Activated CD8-positive, alpha-beta memory T cell treated with anti-CD3 and anti-CD28 coated beads, Interleukin-2, amount 10 ng/mL, durations not matched to agents 7 days and 5 days (primary cell): ENCODE data around the gene CEP104. TPM values are rescaled to one million over a fixed set of nuclear protein-coding genes. Genes with fewer than 3 reads are reported as not detected.

Experiments
- ATAC-seq: fragments of 150-1000 bp; cut with Tn5 transposase; one replicate; pipeline ENCODE4 v1.10.0; 2021; ENCODE audit warnings: moderate library complexity
- CTCF ChIA-PET: fragments of 350-600 bp; sonication (Branson Sonifier 250); formaldehyde crosslinking; loops from one replicate; lab custom pipeline; 2021; ENCODE audit warnings: antibody characterized with exemption; lab: Charles Lee
- DNase-seq: peaks from one replicate; pipeline ENCODE4 v3.0.0-alpha.2; 2020
- H3K27ac Mint-ChIP-seq: one replicate; pipeline ENCODE4 v1.8.0; 2021; ENCODE audit warnings: mild to moderate bottlenecking, mixed read lengths
- H3K27me3 Mint-ChIP-seq: one replicate; pipeline ENCODE4 v1.8.0; 2021; ENCODE audit warnings: mixed read lengths
- H3K36me3 Mint-ChIP-seq: one replicate; pipeline ENCODE4 v1.8.0; 2021; ENCODE audit warnings: mild to moderate bottlenecking, mixed read lengths
- H3K4me1 Mint-ChIP-seq: one replicate; pipeline ENCODE4 v1.8.0; 2021; ENCODE audit warnings: mixed read lengths
- H3K4me3 Mint-ChIP-seq: one replicate; pipeline ENCODE4 v1.8.0; 2021; ENCODE audit warnings: mild to moderate bottlenecking, moderate library complexity, mixed read lengths
- H3K9me3 Mint-ChIP-seq: one replicate; pipeline ENCODE4 v1.8.0; 2022; ENCODE audit warnings: low read depth, mixed read lengths
- total RNA-seq, 2 experiments: library from RNA; stranded (reverse); gene quantifications; one replicate each; pipeline ENCODE4 v1.2.3, GENCODE V29; 2021

CEP104 gene
- total RNA-seq, 2 experiments from 2014 or later, result 45.0 to 52.2 TPM

GRCh38 chr1:3900150-3900968, 43.3 kb upstream of the CEP104 start, which contains the start of gene C1orf174:
C1orf174 (minus strand) TSS chr1:3900272; CDS start chr1:3900186, 86 bp downstream.
- peak; percentile 96 for DNase-seq
- no peaks in the 10 kb centered on the region for H3K9me3 Mint-ChIP-seq
- peaks cover 18% of the 10 kb centered on the region for H3K36me3 Mint-ChIP-seq
- ATAC-seq, result peak; percentile 81
- H3K27me3 Mint-ChIP-seq, result no peaks in the 10 kb centered on the region
- H3K4me1 Mint-ChIP-seq, result peaks cover 55% of the 10 kb centered on the region
- peak within 1 kb of the TSS; percentile 98 for H3K27ac Mint-ChIP-seq
- H3K4me3 Mint-ChIP-seq, result peak within 1 kb of the TSS; percentile 89
- CTCF ChIA-PET, result interaction anchor here (0.8 to 3.1 kb wide), 6 partner anchors 10 to 43 kb away, joined by 3 to 20 read pairs (median 4); partner anchors contain the start of genes CEP104 and DFFB

- no peak for ATAC-seq
- peaks cover 18% of the 10 kb centered on the region for H3K36me3 Mint-ChIP-seq
- H3K9me3 Mint-ChIP-seq, result no peaks in the 10 kb centered on the region
- no peaks in the 10 kb centered on the region for H3K27me3 Mint-ChIP-seq
- peak overlapping the region; percentile 89 for H3K4me3 Mint-ChIP-seq
- H3K4me1 Mint-ChIP-seq, result peaks cover 55% of the 10 kb centered on the region
- CTCF ChIA-PET, result interaction anchor here (0.8 to 3.1 kb wide), 6 partner anchors 10 to 42 kb away, joined by 3 to 20 read pairs (median 4); partner anchors contain the start of genes CEP104 and DFFB
- H3K27ac Mint-ChIP-seq, result peak overlapping the region; percentile 98
- no peak for DNase-seq
Measured at GRCh38 chr1:3899754-3900149, 42.7 kb upstream of the CEP104 start.

DNA sequence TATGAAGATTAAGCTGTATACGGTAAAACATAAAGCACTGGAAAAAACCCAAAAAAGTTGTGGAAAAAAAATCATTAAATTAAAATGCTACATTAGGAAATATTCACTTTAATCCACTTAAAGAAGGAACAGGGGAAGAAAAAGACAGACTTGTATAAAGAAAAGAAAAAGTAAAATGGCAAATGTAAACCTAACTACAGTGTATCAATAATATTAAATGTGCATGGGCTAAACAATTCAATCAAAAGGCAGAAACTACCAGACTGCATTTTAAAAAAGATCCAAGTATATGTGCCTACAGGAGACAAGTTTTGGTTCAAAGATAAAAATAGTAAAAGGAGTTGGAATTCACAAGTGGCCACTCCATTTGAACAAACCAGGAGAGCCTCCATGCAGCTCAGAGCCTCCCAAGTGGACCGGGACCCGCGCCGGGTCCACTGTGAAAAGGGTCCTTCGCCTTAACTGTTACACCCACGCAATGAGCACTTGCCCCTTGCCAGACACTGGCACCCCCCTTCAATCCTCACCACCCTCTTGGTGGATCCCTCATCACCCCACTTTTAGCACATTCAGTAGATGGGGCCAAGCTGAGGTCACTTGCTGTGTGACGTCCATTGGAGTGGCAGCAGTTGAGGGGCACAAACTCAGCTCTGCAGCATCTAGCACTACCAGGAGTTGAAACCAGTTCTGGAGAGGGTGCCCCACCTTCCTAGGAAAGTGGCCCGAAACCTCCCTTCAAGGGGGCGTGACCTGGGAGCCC, 42.2 kb upstream of the CEP104 start:
- no peak for ATAC-seq
- peaks cover 18% of the 10 kb centered on the region for H3K36me3 Mint-ChIP-seq
- H3K9me3 Mint-ChIP-seq, result no peaks in the 10 kb centered on the region
- H3K4me1 Mint-ChIP-seq, result peaks cover 52% of the 10 kb centered on the region
- CTCF ChIA-PET, result interaction anchor here (0.8 to 3.1 kb wide), 6 partner anchors 9 to 42 kb away, joined by 3 to 20 read pairs (median 4); partner anchors contain the start of genes CEP104 and DFFB
- peak overlapping the region; percentile 98 for H3K27ac Mint-ChIP-seq
- peak overlapping the region; percentile 89 for H3K4me3 Mint-ChIP-seq
- no peak for DNase-seq
- no peaks in the 10 kb centered on the region for H3K27me3 Mint-ChIP-seq

GRCh38 chr1:3898475-3898735, 41.4 kb upstream of the CEP104 start:
- Mint-ChIP-seq H3K4me1 (peaks cover 46% of the 10 kb centered on the region), H3K27ac (no peak overlapping the region), H3K36me3 (peaks cover 18% of the 10 kb centered on the region), H3K4me3 (no peak overlapping the region), H3K27me3 (no peaks in the 10 kb centered on the region), H3K9me3 (no peaks in the 10 kb centered on the region)
- CTCF ChIA-PET, result interaction anchor here (3.1 kb wide), 1 partner anchor 41 kb away, joined by 20 read pairs; the partner anchor contains the start of genes CEP104 and DFFB
- no peak for ATAC-seq
- DNase-seq, result no peak

GRCh38 chr1:3896396-3897000, 39.5 kb upstream of the CEP104 start:
- H3K36me3 Mint-ChIP-seq, result peaks cover 22% of the 10 kb centered on the region
- no peak overlapping the region for H3K4me3 Mint-ChIP-seq
- H3K27me3 Mint-ChIP-seq, result no peaks in the 10 kb centered on the region
- CTCF ChIA-PET, result interaction anchor here (1.0 to 1.1 kb wide), 2 partner anchors 15 to 39 kb away, joined by 3 to 4 read pairs; no protein-coding TSS in a partner anchor
- no peak overlapping the region for H3K27ac Mint-ChIP-seq
- no peak for DNase-seq
- no peaks in the 10 kb centered on the region for H3K9me3 Mint-ChIP-seq
- ATAC-seq, result no peak
- peaks cover 33% of the 10 kb centered on the region for H3K4me1 Mint-ChIP-seq

DNA sequence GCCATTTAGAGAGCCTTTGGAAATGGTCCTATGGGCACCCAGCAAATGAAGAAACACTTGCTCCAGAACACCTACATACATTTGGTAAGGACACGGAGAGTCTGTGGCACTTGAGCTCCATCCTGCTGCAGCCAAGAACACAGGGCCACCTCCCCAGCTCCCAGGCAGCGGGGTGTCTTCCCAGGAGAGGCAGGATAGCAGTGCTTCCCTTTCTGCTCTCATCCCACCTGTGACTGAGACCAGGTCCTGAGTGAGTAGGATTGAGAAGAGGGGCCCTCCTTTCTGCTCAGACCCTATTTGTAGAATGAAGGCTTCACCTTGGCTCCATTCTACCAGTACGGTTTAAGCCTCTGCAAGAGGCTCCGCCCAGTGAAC, 38.9 kb upstream of the CEP104 start:
- no peak for ATAC-seq
- no peak overlapping the region for H3K4me3 Mint-ChIP-seq
- H3K27me3 Mint-ChIP-seq, result no peaks in the 10 kb centered on the region
- no peak overlapping the region for H3K27ac Mint-ChIP-seq
- peaks cover 24% of the 10 kb centered on the region for H3K36me3 Mint-ChIP-seq
- CTCF ChIA-PET, result interaction anchor here (1.0 to 1.1 kb wide), 2 partner anchors 15 to 38 kb away, joined by 3 to 4 read pairs; no protein-coding TSS in a partner anchor
- DNase-seq, result no peak
- no peaks in the 10 kb centered on the region for H3K9me3 Mint-ChIP-seq
- peaks cover 35% of the 10 kb centered on the region for H3K4me1 Mint-ChIP-seq

GRCh38 chr1:3895279-3895950, 38.4 kb upstream of the CEP104 start:
- H3K4me1 Mint-ChIP-seq, result peaks cover 40% of the 10 kb centered on the region
- H3K36me3 Mint-ChIP-seq, result peaks cover 29% of the 10 kb centered on the region
- H3K4me3 Mint-ChIP-seq, result no peak overlapping the region
- CTCF ChIA-PET, result interaction anchor here (1.0 to 1.1 kb wide), 2 partner anchors 16 to 38 kb away, joined by 3 to 4 read pairs; no protein-coding TSS in a partner anchor
- no peak overlapping the region for H3K27ac Mint-ChIP-seq
- no peak for DNase-seq
- ATAC-seq, result no peak
- no peaks in the 10 kb centered on the region for H3K9me3 Mint-ChIP-seq
- H3K27me3 Mint-ChIP-seq, result no peaks in the 10 kb centered on the region

- peaks cover 47% of the 10 kb centered on the region for H3K4me1 Mint-ChIP-seq
- ATAC-seq, result no peak
- H3K27ac Mint-ChIP-seq, result no peak overlapping the region
- DNase-seq, result no peak
- H3K9me3 Mint-ChIP-seq, result no peaks in the 10 kb centered on the region
- H3K4me3 Mint-ChIP-seq, result no peak overlapping the region
- CTCF ChIA-PET, result no interaction called here
- H3K27me3 Mint-ChIP-seq, result no peaks in the 10 kb centered on the region
- peaks cover 34% of the 10 kb centered on the region for H3K36me3 Mint-ChIP-seq
Measured at GRCh38 chr1:3894626-3895278, 37.7 kb upstream of the CEP104 start.

- H3K9me3 Mint-ChIP-seq, result no peaks in the 10 kb centered on the region
- no peaks in the 10 kb centered on the region for H3K27me3 Mint-ChIP-seq
- H3K36me3 Mint-ChIP-seq, result peaks cover 39% of the 10 kb centered on the region
- H3K4me1 Mint-ChIP-seq, result peaks cover 40% of the 10 kb centered on the region
- H3K4me3 Mint-ChIP-seq, result no peak overlapping the region
- CTCF ChIA-PET, result no interaction called here
- no peak for DNase-seq
- no peak overlapping the region for H3K27ac Mint-ChIP-seq
- no peak for ATAC-seq
Measured at GRCh38 chr1:3893190-3893589, 36.2 kb upstream of the CEP104 start.

DNA sequence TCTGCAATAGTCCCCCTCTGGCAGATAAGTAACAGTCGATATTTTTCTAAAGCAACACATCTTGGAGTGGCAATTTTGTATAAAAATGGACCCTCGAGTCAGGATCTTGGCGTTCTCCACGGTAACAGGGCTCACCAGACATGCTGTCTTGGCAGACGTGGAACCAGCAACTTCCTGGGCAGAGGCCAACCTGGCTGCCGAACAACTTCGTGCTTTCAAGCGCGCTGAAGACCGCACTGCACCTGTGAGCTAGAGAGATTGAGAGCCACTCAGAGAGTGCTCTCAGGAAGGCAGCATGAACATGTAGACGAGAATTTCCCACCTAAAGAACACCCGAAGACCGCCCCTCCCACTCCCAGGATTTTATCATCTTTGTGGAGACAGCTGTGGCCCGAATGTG, 35.7 kb upstream of the CEP104 start:
- CTCF ChIA-PET, result no interaction called here
- Mint-ChIP-seq H3K27me3 (no peaks in the 10 kb centered on the region), H3K4me3 (no peak overlapping the region), H3K27ac (no peak overlapping the region), H3K9me3 (no peaks in the 10 kb centered on the region), H3K4me1 (peaks cover 35% of the 10 kb centered on the region), H3K36me3 (peaks cover 38% of the 10 kb centered on the region)
- no peak for DNase-seq
- ATAC-seq, result no peak

DNA sequence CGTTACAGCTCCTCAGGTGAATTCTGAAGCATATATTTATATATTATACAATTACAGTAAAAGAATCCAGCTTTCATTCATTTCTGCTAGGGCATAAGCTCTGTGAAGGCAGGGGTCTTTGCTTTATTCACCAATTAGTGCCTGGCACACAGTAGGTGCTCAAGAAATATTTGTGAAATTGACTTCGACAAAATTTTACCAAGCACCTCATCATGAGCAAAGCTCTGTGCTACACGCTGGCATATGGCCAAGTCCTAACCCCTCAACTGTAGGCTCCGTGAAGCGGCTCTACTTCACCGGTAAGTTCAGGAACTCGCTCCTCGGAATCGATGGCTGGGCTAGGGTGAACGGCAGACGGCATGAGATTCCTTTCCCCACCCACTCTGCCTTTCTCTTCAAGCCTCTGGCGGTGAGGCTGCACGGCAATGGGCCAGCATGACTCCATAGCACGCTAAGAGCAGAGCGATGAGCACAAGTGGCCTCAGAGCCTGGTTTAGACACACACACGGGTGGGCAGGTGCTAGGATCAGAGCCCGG, 34.4 kb upstream of the CEP104 start:
- CTCF ChIA-PET, result interaction anchor here (0.9 to 3.4 kb wide), 3 partner anchors 8 to 34 kb away, joined by 3 to 16 read pairs (median 8); partner anchors contain the start of genes C1orf174, CEP104 and DFFB
- Mint-ChIP-seq H3K4me1 (peaks cover 26% of the 10 kb centered on the region), H3K9me3 (no peaks in the 10 kb centered on the region), H3K27me3 (no peaks in the 10 kb centered on the region), H3K4me3 (no peak overlapping the region), H3K27ac (no peak overlapping the region), H3K36me3 (peaks cover 36% of the 10 kb centered on the region)
- DNase-seq (no peak), ATAC-seq (no peak)
